HEK293 (cell line): Measurements from ENCODE around the gene LRP10.
A peak's percentile ranks its signal among the peaks of the same experiment; 100 is the strongest.

Experiments used
- EGR2 ChIP-seq: fragments of 450-650 bp; formaldehyde crosslinking; IDR thresholded peaks from 2 replicates; pipeline ENCODE4 v1.5.1; 2016; ENCODE audit warnings: low read depth, missing biosample characterization, missing genetic modification characterization
- HOXC10 ChIP-seq: sonication (generic); formaldehyde crosslinking; IDR thresholded peaks from 2 replicates; pipeline ENCODE4 v1.8.1; 2023; ENCODE audit warnings: mild to moderate bottlenecking, missing genetic modification reagents
- KLF10 ChIP-seq: fragments of 450-650 bp; IDR thresholded peaks from 2 replicates; pipeline ENCODE4 v1.5.1; 2018; ENCODE audit warnings: missing biosample characterization, mild to moderate bottlenecking, missing genetic modification characterization
- MYNN ChIP-seq: fragments of 450-650 bp; formaldehyde crosslinking; IDR thresholded peaks from 2 replicates; pipeline ENCODE4 v1.5.1; 2016; ENCODE audit warnings: missing biosample characterization, missing genetic modification characterization, borderline replicate concordance
- PRDM6 ChIP-seq: fragments of 450-650 bp; formaldehyde crosslinking; IDR thresholded peaks from 2 replicates; pipeline ENCODE4 v1.5.1; 2017; ENCODE audit warnings: missing biosample characterization, missing genetic modification characterization
- SP7 ChIP-seq: fragments of 450-650 bp; formaldehyde crosslinking; IDR thresholded peaks from 2 replicates; pipeline ENCODE4 v1.5.1; 2016; ENCODE audit warnings: missing biosample characterization, missing genetic modification characterization
- ZBTB10 ChIP-seq: fragments of 450-650 bp; formaldehyde crosslinking; IDR thresholded peaks from 2 replicates; pipeline ENCODE4 v1.5.1; 2016; ENCODE audit warnings: missing biosample characterization, missing genetic modification characterization
- ZBTB20 ChIP-seq: fragments of 450-650 bp; formaldehyde crosslinking; IDR thresholded peaks from 2 replicates; pipeline ENCODE4 v1.5.1; 2016; ENCODE audit warnings: missing biosample characterization, missing genetic modification characterization
- ZBTB8A ChIP-seq: fragments of 450-650 bp; formaldehyde crosslinking; IDR thresholded peaks from 2 replicates; pipeline ENCODE4 v1.5.1; 2016; ENCODE audit warnings: missing biosample characterization, missing genetic modification characterization
- ZFHX2 ChIP-seq: fragments of 450-650 bp; formaldehyde crosslinking; conservative IDR thresholded peaks from 2 replicates; pipeline ENCODE4 v1.5.1; 2016; ENCODE audit warnings: missing biosample characterization, missing genetic modification characterization
- ZFP41 ChIP-seq: fragments of 450-650 bp; formaldehyde crosslinking; IDR thresholded peaks from 2 replicates; pipeline ENCODE4 v1.5.1; 2016; ENCODE audit warnings: missing biosample characterization, missing genetic modification characterization, borderline replicate concordance
- ZNF10 ChIP-seq: fragments of 450-650 bp; formaldehyde crosslinking; IDR thresholded peaks from 2 replicates; pipeline ENCODE4 v1.5.1; 2017; ENCODE audit warnings: missing biosample characterization, missing genetic modification characterization
- ZNF140 ChIP-seq: fragments of 450-650 bp; formaldehyde crosslinking; IDR thresholded peaks from 2 replicates; pipeline ENCODE4 v1.5.1; 2016; ENCODE audit warnings: missing biosample characterization, missing genetic modification characterization
- ZNF169 ChIP-seq: fragments of 450-650 bp; formaldehyde crosslinking; IDR thresholded peaks from 2 replicates; pipeline ENCODE4 v1.5.1; 2016; ENCODE audit warnings: missing biosample characterization, missing genetic modification characterization
- ZNF175 ChIP-seq: fragments of 450-650 bp; formaldehyde crosslinking; IDR thresholded peaks from 2 replicates; pipeline ENCODE4 v1.5.1; 2016; ENCODE audit warnings: missing biosample characterization, missing genetic modification characterization
- ZNF211 ChIP-seq: fragments of 450-650 bp; formaldehyde crosslinking; IDR thresholded peaks from 2 replicates; pipeline ENCODE4 v1.5.1; 2016; ENCODE audit warnings: low read depth, missing biosample characterization, missing genetic modification characterization
- ZNF214 ChIP-seq: fragments of 450-650 bp; formaldehyde crosslinking; IDR thresholded peaks from 2 replicates; pipeline ENCODE4 v1.5.1; 2017; ENCODE audit warnings: missing biosample characterization, mild to moderate bottlenecking, missing genetic modification characterization, borderline replicate concordance
- ZNF223 ChIP-seq: fragments of 450-650 bp; formaldehyde crosslinking; IDR thresholded peaks from 2 replicates; pipeline ENCODE4 v1.5.1; 2016; ENCODE audit warnings: missing biosample characterization, missing genetic modification characterization
- ZNF26 ChIP-seq: fragments of 450-650 bp; formaldehyde crosslinking; IDR thresholded peaks from 2 replicates; pipeline ENCODE4 v1.5.1; 2016; ENCODE audit warnings: missing biosample characterization, missing genetic modification characterization
- ZNF292 ChIP-seq: fragments of 450-650 bp; formaldehyde crosslinking; IDR thresholded peaks from 2 replicates; pipeline ENCODE4 v1.5.1; 2016; ENCODE audit warnings: low read depth, missing biosample characterization, missing genetic modification characterization, borderline replicate concordance
- ZNF362 ChIP-seq: fragments of 450-650 bp; formaldehyde crosslinking; IDR thresholded peaks from 2 replicates; pipeline ENCODE4 v1.5.1; 2016; ENCODE audit warnings: missing biosample characterization, missing genetic modification characterization
- ZNF366 ChIP-seq: fragments of 450-650 bp; formaldehyde crosslinking; conservative IDR thresholded peaks from 2 replicates; pipeline ENCODE4 v1.5.1; 2016; ENCODE audit warnings: missing biosample characterization, missing genetic modification characterization
- ZNF433 ChIP-seq: fragments of 450-650 bp; formaldehyde crosslinking; IDR thresholded peaks from 2 replicates; pipeline ENCODE4 v1.5.1; 2016; ENCODE audit warnings: missing biosample characterization, missing genetic modification characterization, low read depth
- ZNF548 ChIP-seq: fragments of 450-650 bp; formaldehyde crosslinking; IDR thresholded peaks from 2 replicates; pipeline ENCODE4 v1.5.1; 2016; ENCODE audit warnings: missing biosample characterization, missing genetic modification characterization
- ZNF558 ChIP-seq: fragments of 450-650 bp; formaldehyde crosslinking; IDR thresholded peaks from 2 replicates; pipeline ENCODE4 v1.5.1; 2016; ENCODE audit warnings: missing biosample characterization, missing genetic modification characterization
- ZNF645 ChIP-seq: fragments of 450-650 bp; formaldehyde crosslinking; IDR thresholded peaks from 2 replicates; pipeline ENCODE4; 2016; ENCODE audit warnings: missing biosample characterization, missing genetic modification characterization
- ZNF747 ChIP-seq: fragments of 450-650 bp; formaldehyde crosslinking; IDR thresholded peaks from 2 replicates; pipeline ENCODE4 v1.5.1; 2016; ENCODE audit warnings: missing biosample characterization, missing genetic modification characterization
- ZNF76 ChIP-seq: fragments of 450-650 bp; formaldehyde crosslinking; IDR thresholded peaks from 2 replicates; pipeline ENCODE4; 2016; ENCODE audit warnings: low read depth, missing biosample characterization, missing genetic modification characterization, borderline replicate concordance
- ZNF785 ChIP-seq: fragments of 450-650 bp; formaldehyde crosslinking; IDR thresholded peaks from 2 replicates; pipeline ENCODE4 v1.5.1; 2016; ENCODE audit warnings: missing biosample characterization, missing genetic modification characterization
- ZNF791 ChIP-seq: fragments of 450-650 bp; formaldehyde crosslinking; IDR thresholded peaks from 2 replicates; pipeline ENCODE4 v1.5.1; 2016; ENCODE audit warnings: missing biosample characterization, missing genetic modification characterization
- TF ChIP-seq, protein P1 (sequence below): fragments of 450-650 bp; formaldehyde crosslinking; IDR thresholded peaks from 2 replicates; pipeline ENCODE4 v1.5.1; 2017; ENCODE audit warnings: missing biosample characterization, mild to moderate bottlenecking, missing genetic modification characterization, moderate library complexity

LRP10 gene

DNA sequence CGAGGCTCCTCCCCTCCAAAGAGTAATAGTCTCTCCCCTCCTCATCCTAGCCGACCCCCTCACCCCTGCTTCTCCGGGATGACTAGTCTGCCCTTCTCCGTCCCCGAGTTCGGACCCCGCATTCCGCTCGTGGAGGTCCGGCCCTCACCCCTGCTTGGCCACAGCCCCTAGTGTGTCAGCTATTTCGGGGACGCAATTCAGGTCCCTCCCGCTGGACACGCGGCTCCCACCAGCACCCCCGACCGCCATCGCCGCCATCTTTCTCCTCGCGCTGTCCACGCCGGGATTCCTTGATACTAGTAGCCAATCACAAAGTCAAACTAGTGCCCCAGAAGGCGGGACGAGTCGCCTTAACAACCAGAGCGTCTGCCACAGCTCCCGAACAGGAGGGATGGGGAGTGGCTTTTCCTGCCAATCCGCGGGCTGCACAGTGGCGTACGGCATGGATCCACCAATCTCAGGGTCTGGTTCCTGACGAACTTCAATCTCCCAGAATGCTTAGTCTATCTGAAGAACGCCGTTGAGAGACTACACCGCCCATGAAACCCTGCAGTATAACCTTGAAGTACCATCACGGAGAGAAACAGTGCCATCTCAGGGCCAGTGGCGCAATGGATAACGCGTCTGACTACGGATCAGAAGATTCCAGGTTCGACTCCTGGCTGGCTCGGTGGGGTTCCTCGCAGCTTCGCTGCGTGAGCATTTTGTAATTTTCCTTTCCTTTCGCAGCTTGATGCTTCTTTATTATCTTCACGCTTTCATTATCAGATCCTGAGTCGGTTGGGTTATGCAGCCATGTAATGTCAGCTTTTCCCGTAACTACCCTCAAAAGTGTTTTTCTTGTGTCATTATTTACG is 57.8 kb downstream of the LRP10 start, which contains the start of gene PRMT5 (continued):
- no peak for TF ChIP-seq ZNF548 (tag by site-specific recombination)
- TF ChIP-seq ZNF747 (tag by site-specific recombination), result no peak
- TF ChIP-seq ZNF140 (tag by site-specific recombination), result no peak
- no peak for TF ChIP-seq HOXC10 (CRISPR knock-in tag)
- no peak for TF ChIP-seq ZNF26 (tag by site-specific recombination)
- no peak for TF ChIP-seq ZNF169 (tag by site-specific recombination)
- TF ChIP-seq ZNF10 (tag by site-specific recombination), result no peak
- TF ChIP-seq MYNN (tag by site-specific recombination), result no peak
- no peak for TF ChIP-seq ZNF433 (tag by site-specific recombination)
- TF ChIP-seq KLF10 (tag by site-specific recombination), result peak; percentile 98
- TF ChIP-seq ZNF175 (tag by site-specific recombination), result no peak
- peak; percentile 92 for TF ChIP-seq ZNF76 (tag by site-specific recombination)
- no peak for TF ChIP-seq ZNF223 (tag by site-specific recombination)
- 0 out of 2 replicates have a peak, but pooled peaks have one; percentile 24 for TF ChIP-seq ZNF785 (tag by site-specific recombination)
- no peak for TF ChIP-seq EGR2 (tag by site-specific recombination)
- TF ChIP-seq, protein P1, sequence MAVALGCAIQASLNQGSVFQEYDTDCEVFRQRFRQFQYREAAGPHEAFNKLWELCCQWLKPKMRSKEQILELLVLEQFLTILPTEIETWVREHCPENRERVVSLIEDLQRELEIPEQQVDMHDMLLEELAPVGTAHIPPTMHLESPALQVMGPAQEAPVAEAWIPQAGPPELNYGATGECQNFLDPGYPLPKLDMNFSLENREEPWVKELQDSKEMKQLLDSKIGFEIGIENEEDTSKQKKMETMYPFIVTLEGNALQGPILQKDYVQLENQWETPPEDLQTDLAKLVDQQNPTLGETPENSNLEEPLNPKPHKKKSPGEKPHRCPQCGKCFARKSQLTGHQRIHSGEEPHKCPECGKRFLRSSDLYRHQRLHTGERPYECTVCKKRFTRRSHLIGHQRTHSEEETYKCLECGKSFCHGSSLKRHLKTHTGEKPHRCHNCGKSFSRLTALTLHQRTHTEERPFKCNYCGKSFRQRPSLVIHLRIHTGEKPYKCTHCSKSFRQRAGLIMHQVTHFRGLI (tag by site-specific recombination), result peak; percentile 62; the same call in 1 of the 2 replicates
- TF ChIP-seq ZBTB10 (tag by site-specific recombination), result peak; percentile 86
- TF ChIP-seq ZNF211 (tag by site-specific recombination), result no peak
- 0 out of 2 replicates have a peak, but pooled peaks have one; percentile 37 for TF ChIP-seq SP7
- peak; percentile 75 for TF ChIP-seq ZNF558 (tag by site-specific recombination)
- no peak for TF ChIP-seq ZNF791 (tag by site-specific recombination)
- peak; percentile 25 for TF ChIP-seq ZBTB8A (tag by site-specific recombination)
- TF ChIP-seq PRDM6, result no peak
- 0 out of 2 replicates have a peak, but pooled peaks have one; percentile 33 for TF ChIP-seq ZBTB20
- no peak for TF ChIP-seq ZNF366 (tag by site-specific recombination)
- TF ChIP-seq ZFHX2 (tag by site-specific recombination), result peak; percentile 35; the same call in 1 of the 2 replicates
- no peak for TF ChIP-seq ZNF362 (tag by site-specific recombination)
- no peak for TF ChIP-seq ZNF292 (tag by site-specific recombination)
- TF ChIP-seq ZNF214 (tag by site-specific recombination), result no peak
- TF ChIP-seq ZNF645 (tag by site-specific recombination), result no peak
- TF ChIP-seq ZFP41 (tag by site-specific recombination), result no peak
